ENCODE results near the gene CLRN2. TPM values are rescaled to one million over a fixed set of nuclear protein-coding genes. Genes with fewer than 3 reads are reported as not detected.

CLRN2 gene
- total and polyA plus RNA-seq, 2 donors (not counting 1 experiment from before 2014, with no cell fraction given): not detected

DNA sequence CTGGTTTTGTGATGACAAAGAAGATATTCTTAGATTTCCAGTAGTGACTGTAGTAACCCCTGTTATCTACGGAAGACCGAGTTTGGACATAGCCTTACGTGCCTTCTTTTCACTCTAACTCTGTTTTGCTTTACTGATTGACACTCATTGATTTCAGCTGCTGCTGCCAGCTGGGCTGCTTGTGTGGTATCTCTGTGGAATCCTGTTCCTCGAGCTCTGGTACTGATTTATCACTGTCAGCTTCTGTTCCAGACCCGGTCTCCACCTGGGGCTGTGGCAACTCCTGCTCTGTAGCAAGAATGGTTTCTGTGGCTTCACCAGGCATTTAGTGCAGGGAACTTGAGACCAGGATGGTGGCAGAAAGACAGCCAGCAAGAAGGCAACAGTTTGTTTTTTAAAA is 37.5 kb downstream of the CLRN2 start:
- Histone ChIP-seq H3K27ac (ENCODE audit: insufficient read depth, low read length) (no peak overlapping the region), H2AFZ (ENCODE audit: low read length) (peak overlapping the region; percentile 17), H3K4me3 (replicated peaks in 1 of 4; ENCODE audit: control extremely low read depth in 1 of 4, insufficient read depth in 1 of 4, low read depth in 3 of 4, low read length in 4 of 4) (no peak overlapping the region), H3K79me2 (ENCODE audit: control insufficient read depth, insufficient read depth, low read length) (no peaks in the 10 kb centered on the region), H3K27me3 (ENCODE audit: control insufficient read depth, insufficient read depth, low read length) (no peaks in the 10 kb centered on the region), H3K9me3 (ENCODE audit: control insufficient read depth, insufficient read depth, low read depth, low read length) (no peaks in the 10 kb centered on the region), H3K36me3 (ENCODE audit: control insufficient read depth, insufficient read depth, low read length) (no peaks in the 10 kb centered on the region), H3K9ac (ENCODE audit: insufficient read depth, low read length) (no peak overlapping the region), H3K4me2 (ENCODE audit: extremely low read depth, insufficient read depth, low read length) (no peak overlapping the region), H4K20me1 (ENCODE audit: control insufficient read depth, extremely low read depth, insufficient read depth, low read length) (no peaks in the 10 kb centered on the region), H3K4me1 (ENCODE audit: control insufficient read depth, extremely low read depth, insufficient read depth, low read length) (no peaks in the 10 kb centered on the region)
- no peak for DNase-seq (ENCODE audit: low read depth in 2 of 2)
- TF ChIP-seq CTCF (conservative IDR thresholded peaks at IDR 0.05 in 1 of 2, IDR thresholded peaks at IDR 0.05 in 1 of 2; ENCODE audit: low read depth in 1 of 2, low read length in 2 of 2) (no peak), EZH2 (IDR thresholded peaks at IDR 0.05; ENCODE audit: low read length, missing control alignments) (no peak)

DNA sequence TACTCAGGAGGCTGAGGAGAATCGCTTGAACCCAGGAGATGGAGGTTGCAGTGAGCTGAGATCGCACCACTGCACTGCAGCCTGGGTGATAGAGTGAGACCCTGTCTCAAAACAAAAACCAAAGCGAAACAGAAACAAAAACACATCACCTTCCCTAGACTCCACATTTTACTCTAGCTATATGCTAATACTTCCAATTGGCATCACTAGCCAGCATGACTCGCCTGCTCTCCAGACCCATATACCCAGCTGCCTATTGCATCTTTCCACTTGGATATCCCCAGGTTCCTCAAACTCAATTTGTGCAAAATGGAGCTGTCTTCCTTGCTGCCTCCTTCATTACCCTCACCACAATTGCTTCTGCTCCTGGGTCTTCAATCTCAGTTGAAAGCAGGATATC is 39.6 kb downstream of the CLRN2 start:
- Histone ChIP-seq H3K36me3 (ENCODE audit: control insufficient read depth, insufficient read depth, low read length) (no peaks in the 10 kb centered on the region), H2AFZ (ENCODE audit: low read length) (no peak overlapping the region), H3K4me3 (replicated peaks in 1 of 4; ENCODE audit: control extremely low read depth in 1 of 4, insufficient read depth in 1 of 4, low read depth in 3 of 4, low read length in 4 of 4) (no peak overlapping the region), H3K4me2 (ENCODE audit: extremely low read depth, insufficient read depth, low read length) (no peak overlapping the region), H4K20me1 (ENCODE audit: control insufficient read depth, extremely low read depth, insufficient read depth, low read length) (no peaks in the 10 kb centered on the region), H3K79me2 (ENCODE audit: control insufficient read depth, insufficient read depth, low read length) (no peaks in the 10 kb centered on the region), H3K4me1 (ENCODE audit: control insufficient read depth, extremely low read depth, insufficient read depth, low read length) (no peaks in the 10 kb centered on the region), H3K27me3 (ENCODE audit: control insufficient read depth, insufficient read depth, low read length) (no peaks in the 10 kb centered on the region), H3K27ac (ENCODE audit: insufficient read depth, low read length) (no peak overlapping the region), H3K9me3 (ENCODE audit: control insufficient read depth, insufficient read depth, low read depth, low read length) (no peaks in the 10 kb centered on the region), H3K9ac (ENCODE audit: insufficient read depth, low read length) (no peak overlapping the region)
- DNase-seq (ENCODE audit: low read depth in 2 of 2): no peak
- no peak for TF ChIP-seq CTCF (conservative IDR thresholded peaks at IDR 0.05 in 1 of 2, IDR thresholded peaks at IDR 0.05 in 1 of 2; ENCODE audit: low read depth in 1 of 2, low read length in 2 of 2)
- no peak for TF ChIP-seq EZH2 (IDR thresholded peaks at IDR 0.05; ENCODE audit: low read length, missing control alignments)

- H3K4me3 ChIP-seq (replicated peaks in 1 of 4; ENCODE audit: control extremely low read depth in 1 of 4, insufficient read depth in 1 of 4, low read depth in 3 of 4, low read length in 4 of 4): no peak overlapping the region
- no peak overlapping the region for H2AFZ ChIP-seq (ENCODE audit: low read length)
- H3K79me2 ChIP-seq (ENCODE audit: control insufficient read depth, insufficient read depth, low read length): no peaks in the 10 kb centered on the region
- TF ChIP-seq EZH2 (IDR thresholded peaks at IDR 0.05; ENCODE audit: low read length, missing control alignments) (no peak), CTCF (conservative IDR thresholded peaks at IDR 0.05 in 1 of 2, IDR thresholded peaks at IDR 0.05 in 1 of 2; ENCODE audit: low read depth in 1 of 2, low read length in 2 of 2) (no peak)
- H4K20me1 ChIP-seq (ENCODE audit: control insufficient read depth, extremely low read depth, insufficient read depth, low read length): no peaks in the 10 kb centered on the region
- no peak overlapping the region for H3K27ac ChIP-seq (ENCODE audit: insufficient read depth, low read length)
- no peaks in the 10 kb centered on the region for H3K36me3 ChIP-seq (ENCODE audit: control insufficient read depth, insufficient read depth, low read length)
- no peak for DNase-seq (ENCODE audit: low read depth in 2 of 2)
- no peak overlapping the region for H3K4me2 ChIP-seq (ENCODE audit: extremely low read depth, insufficient read depth, low read length)
- H3K9me3 ChIP-seq (ENCODE audit: control insufficient read depth, insufficient read depth, low read depth, low read length): no peaks in the 10 kb centered on the region
- no peak overlapping the region for H3K9ac ChIP-seq (ENCODE audit: insufficient read depth, low read length)
- H3K4me1 ChIP-seq (ENCODE audit: control insufficient read depth, extremely low read depth, insufficient read depth, low read length): no peaks in the 10 kb centered on the region
- no peaks in the 10 kb centered on the region for H3K27me3 ChIP-seq (ENCODE audit: control insufficient read depth, insufficient read depth, low read length)
These were observed 41.5 kb downstream of the CLRN2 start for GRCh38 chr4:17556498-17556897.
